CD14-positive monocyte (primary cell): Measurements from ENCODE around the gene BTD. TPM values are rescaled to one million over a fixed set of nuclear protein-coding genes. Genes with fewer than 3 reads are reported as not detected.
A peak's percentile ranks its signal among the peaks of the same experiment; 100 is the strongest.

Source experiments
- DNase-seq, 3 donors: peaks; one replicate each; pipeline ENCODE4 v3.0.0-alpha.2; 2011 to 2022
- H2AFZ ChIP-seq: 2 replicates; pipeline ENCODE4 v1.6.0; 2012; ENCODE audit warnings: mild to moderate bottlenecking, low read depth, low read length, inconsistent platforms; ENCODE audit not compliant: insufficient read depth, poor library complexity, severe bottlenecking
- H3K27ac ChIP-seq, 2 donors: 1 replicate in 1 of 2; 2 replicates in 1 of 2; pipeline ENCODE4 v1.5.1; 2012 to 2013; ENCODE audit warnings: low read length in 2 of 2, control low read depth in 1 of 2, inconsistent platforms in 1 of 2, low read depth in 1 of 2, mild to moderate bottlenecking in 1 of 2
- H3K27me3 ChIP-seq, 2 donors: one replicate each; pipeline versions ENCODE4 v1.6.0 to v1.6.1; 2011 to 2013; ENCODE audit warnings: low read length in 2 of 2; ENCODE audit not compliant: control insufficient read depth in 2 of 2, insufficient read depth in 2 of 2
- H3K36me3 ChIP-seq, 2 donors: replicated peaks in 1 of 2; 1 replicate in 1 of 2; 2 replicates in 1 of 2; pipeline versions ENCODE4 v1.5.1 to v1.6.1; 2012 to 2013; ENCODE audit warnings: low read length in 2 of 2, control low read depth in 1 of 2, inconsistent platforms in 1 of 2, mild to moderate bottlenecking in 1 of 2; ENCODE audit not compliant: insufficient read depth in 2 of 2, control insufficient read depth in 1 of 2
- H3K4me1 ChIP-seq, 2 donors: 1 replicate in 1 of 2; 2 replicates in 1 of 2; pipeline versions ENCODE4 v1.5.1 to v1.6.1; 2012 to 2013; ENCODE audit warnings: low read length in 2 of 2, control low read depth in 1 of 2, inconsistent platforms in 1 of 2, mild to moderate bottlenecking in 1 of 2, moderate library complexity in 1 of 2; ENCODE audit not compliant: insufficient read depth in 2 of 2, control insufficient read depth in 1 of 2
- H3K4me2 ChIP-seq: replicated peaks from 2 replicates; pipeline ENCODE3; 2012; ENCODE audit warnings: low read length, moderate library complexity, mild to moderate bottlenecking; ENCODE audit not compliant: poor library complexity, severe bottlenecking; ENCODE audit errors: extremely low read depth
- H3K4me3 ChIP-seq, 3 experiments: fragments of 200-600 bp in 1 of 3; sonication (generic) in 1 of 3; replicated peaks in 1 of 3; 1 replicate in 2 of 3; 2 replicates in 1 of 3; pipeline ENCODE4 v1.5.1; 2011 to 2013; ENCODE audit warnings: low read length in 3 of 3, mild to moderate bottlenecking in 3 of 3, control low read depth in 2 of 3, low read depth in 2 of 3, inconsistent platforms in 1 of 3, moderate library complexity in 1 of 3
- H3K79me2 ChIP-seq: 2 replicates; pipeline ENCODE4 v1.6.0; 2012; ENCODE audit warnings: mild to moderate bottlenecking, control low read depth, inconsistent platforms, low read length, moderate library complexity; ENCODE audit not compliant: insufficient read depth
- H3K9ac ChIP-seq: 2 replicates; pipeline ENCODE4 v1.6.0; 2017; ENCODE audit warnings: low read length, mild to moderate bottlenecking; ENCODE audit not compliant: insufficient read depth, poor library complexity, severe bottlenecking
- H3K9me3 ChIP-seq, 2 donors: replicated peaks in 1 of 2; 1 replicate in 1 of 2; 2 replicates in 1 of 2; pipeline versions ENCODE4 v1.5.1 to v1.6.1; 2012 to 2013; ENCODE audit warnings: low read length in 2 of 2, control low read depth in 1 of 2; ENCODE audit not compliant: control insufficient read depth in 1 of 2, insufficient read depth in 1 of 2
- H4K20me1 ChIP-seq: 2 replicates; pipeline ENCODE4 v1.6.0; 2012; ENCODE audit warnings: mild to moderate bottlenecking, low read length, control low read depth, moderate library complexity; ENCODE audit not compliant: insufficient read depth
- H3K27ac Mint-ChIP-seq, 7 donors: one replicate each; pipeline ENCODE4 v1.8.0; 2020; ENCODE audit warnings: mild to moderate bottlenecking in 7 of 7, mixed read lengths in 7 of 7, moderate library complexity in 6 of 7, inconsistent platforms in 2 of 7
- H3K27me3 Mint-ChIP-seq, 3 donors: one replicate each; pipeline ENCODE4 v1.8.0; 2021 to 2022; ENCODE audit warnings: low read depth in 3 of 3, mild to moderate bottlenecking in 3 of 3, mixed read lengths in 3 of 3, moderate library complexity in 3 of 3, inconsistent platforms in 1 of 3
- H3K36me3 Mint-ChIP-seq, 2 donors: one replicate each; pipeline ENCODE4 v1.8.0; 2020; ENCODE audit warnings: mixed read lengths in 2 of 2, inconsistent platforms in 1 of 2, mild to moderate bottlenecking in 1 of 2
- H3K4me1 Mint-ChIP-seq: one replicate; pipeline ENCODE4 v1.8.0; 2020; ENCODE audit warnings: mild to moderate bottlenecking, mixed read lengths
- H3K4me3 Mint-ChIP-seq, 2 donors: one replicate each; pipeline ENCODE4 v1.8.0; 2020; ENCODE audit warnings: mild to moderate bottlenecking in 2 of 2, mixed read lengths in 2 of 2, moderate library complexity in 1 of 2
- H3K9me3 Mint-ChIP-seq, 7 donors: one replicate each; pipeline ENCODE4 v1.8.0; 2020 to 2022; ENCODE audit warnings: mixed read lengths in 7 of 7, mild to moderate bottlenecking in 6 of 7, moderate library complexity in 6 of 7, inconsistent platforms in 2 of 7
- WGBS: methylation state at CpG from one replicate; pipeline ENCODE4 v1.1.5; 2013; ENCODE audit warnings: missing lambda C conversion rate; ENCODE audit not compliant: insufficient coverage; 5-methylcytosine and 5-hydroxymethylcytosine counted together
- intact Hi-C, 2 donors: fragments of 100-400 bp; cut with micrococcal nuclease; formaldehyde crosslinking; loops; one replicate each; pipeline versions ENCODE4 v1.15.0 to v1.15.1; 2023
- polyA plus RNA-seq, 3 donors: library from polyadenylated mRNA; depleted of rRNA in 1 of 3; unstranded in 2 of 3; stranded (reverse) in 1 of 3; fragments of 300-500 nt in 2 of 3; fragments of >200 nt in 1 of 3; fragmentation: Illumina TruSeq in 2 of 3; gene quantifications; 1 replicate in 2 of 3; 2 replicates in 1 of 3; pipeline ENCODE4 v1.2.3, GENCODE V29; 2012 to 2021
- TF ChIP-seq, protein P1 (sequence below): fragments of 200-600 bp; IDR thresholded peaks from one replicate; pipeline ENCODE4 v1.8.0; 2022; ENCODE audit warnings: antibody characterized with exemption, mild to moderate bottlenecking

The BTD gene
- polyA plus RNA-seq, 3 donors = 13.2 to 24.0 (median 19.3) TPM

DNA sequence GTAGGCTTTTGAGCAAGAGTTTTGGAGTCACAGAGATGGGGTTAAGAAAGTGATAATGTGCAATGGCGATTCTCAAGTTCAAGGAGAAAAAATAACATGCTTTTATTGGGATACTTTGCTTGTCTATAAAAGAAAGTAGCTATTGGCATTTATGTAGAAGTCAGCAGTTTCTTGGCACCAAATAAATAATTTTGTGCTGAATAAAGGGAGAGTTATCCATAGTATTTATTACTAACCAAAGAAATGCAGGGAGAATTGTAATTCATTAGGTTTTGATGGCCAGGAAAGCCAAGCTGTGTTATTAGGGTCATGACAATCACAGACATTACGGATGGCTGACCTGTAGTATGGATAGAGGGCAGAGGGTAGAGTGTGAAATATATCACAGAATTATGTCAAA is 33.1 kb downstream of the BTD start:
- no peak overlapping the region for H3K4me2 ChIP-seq
- no peaks in the 10 kb centered on the region for H3K36me3 ChIP-seq
- no peak overlapping the region for H3K4me3 ChIP-seq
- H3K27ac Mint-ChIP-seq = no peak overlapping the region
- H4K20me1 ChIP-seq = no peaks in the 10 kb centered on the region
- H2AFZ ChIP-seq = no peak overlapping the region
- H3K4me3 Mint-ChIP-seq = no peak overlapping the region
- H3K27me3 ChIP-seq = no peaks in the 10 kb centered on the region
- no peaks in the 10 kb centered on the region for H3K9me3 ChIP-seq
- H3K36me3 Mint-ChIP-seq = peaks cover 10 to 19% of the 10 kb centered on the region in 2 donors
- peaks cover 30% of the 10 kb centered on the region for H3K4me1 Mint-ChIP-seq
- TF ChIP-seq, protein P1, sequence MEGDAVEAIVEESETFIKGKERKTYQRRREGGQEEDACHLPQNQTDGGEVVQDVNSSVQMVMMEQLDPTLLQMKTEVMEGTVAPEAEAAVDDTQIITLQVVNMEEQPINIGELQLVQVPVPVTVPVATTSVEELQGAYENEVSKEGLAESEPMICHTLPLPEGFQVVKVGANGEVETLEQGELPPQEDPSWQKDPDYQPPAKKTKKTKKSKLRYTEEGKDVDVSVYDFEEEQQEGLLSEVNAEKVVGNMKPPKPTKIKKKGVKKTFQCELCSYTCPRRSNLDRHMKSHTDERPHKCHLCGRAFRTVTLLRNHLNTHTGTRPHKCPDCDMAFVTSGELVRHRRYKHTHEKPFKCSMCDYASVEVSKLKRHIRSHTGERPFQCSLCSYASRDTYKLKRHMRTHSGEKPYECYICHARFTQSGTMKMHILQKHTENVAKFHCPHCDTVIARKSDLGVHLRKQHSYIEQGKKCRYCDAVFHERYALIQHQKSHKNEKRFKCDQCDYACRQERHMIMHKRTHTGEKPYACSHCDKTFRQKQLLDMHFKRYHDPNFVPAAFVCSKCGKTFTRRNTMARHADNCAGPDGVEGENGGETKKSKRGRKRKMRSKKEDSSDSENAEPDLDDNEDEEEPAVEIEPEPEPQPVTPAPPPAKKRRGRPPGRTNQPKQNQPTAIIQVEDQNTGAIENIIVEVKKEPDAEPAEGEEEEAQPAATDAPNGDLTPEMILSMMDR = no peak
- no peak for DNase-seq
- no peak overlapping the region for H3K27ac ChIP-seq
- H3K9me3 Mint-ChIP-seq = no peaks in the 10 kb centered on the region
- WGBS = 100% methylated on average over 1 of the region's 2 CpGs
- intact Hi-C loops = loop anchor here (5.0 to 10.0 kb wide), 2 partner anchors 50 to 178 kb away; no protein-coding TSS in a partner anchor
- H3K27me3 Mint-ChIP-seq = peaks cover 0 to 2% (median 2%) of the 10 kb centered on the region in 3 donors
- H3K79me2 ChIP-seq = no peaks in the 10 kb centered on the region
- H3K4me1 ChIP-seq = peaks cover 12 to 17% of the 10 kb centered on the region in 2 donors
- no peak overlapping the region for H3K9ac ChIP-seq

DNA sequence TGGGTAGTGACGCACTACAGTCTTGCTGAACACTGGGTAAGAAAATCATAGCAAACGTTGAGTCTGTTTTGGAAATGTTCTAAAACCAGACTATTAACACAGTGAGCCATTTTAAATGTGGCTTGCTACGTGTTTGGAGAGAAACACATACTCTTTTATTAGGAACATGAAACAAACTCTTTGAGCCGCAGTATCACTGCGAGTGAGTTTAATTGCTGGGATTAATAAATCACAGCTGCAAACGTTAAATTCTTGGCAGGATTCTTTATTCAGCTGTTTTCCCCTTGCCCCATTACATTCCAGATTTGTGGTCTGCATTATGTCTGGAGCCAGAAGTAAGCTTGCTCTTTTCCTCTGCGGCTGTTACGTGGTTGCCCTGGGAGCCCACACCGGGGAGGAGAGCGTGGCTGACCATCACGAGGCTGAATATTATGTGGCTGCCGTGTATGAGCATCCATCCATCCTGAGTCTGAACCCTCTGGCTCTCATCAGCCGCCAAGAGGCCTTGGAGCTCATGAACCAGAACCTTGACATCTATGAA is 33.6 kb downstream of the BTD start:
- Mint-ChIP-seq H3K4me3 (no peak overlapping the region), H3K4me1 (peaks cover 28% of the 10 kb centered on the region), H3K27me3 (peaks cover 0 to 2% (median 2%) of the 10 kb centered on the region in 3 donors), H3K9me3 (no peaks in the 10 kb centered on the region), H3K36me3 (peaks cover 10 to 19% of the 10 kb centered on the region in 2 donors), H3K27ac (peak overlapping the region in 6 of 7 donors; percentile 81 to 98 (median 93))
- H3K9me3 ChIP-seq = no peaks in the 10 kb centered on the region
- peak overlapping the region in 1 of 2 donors; percentile 87 for H3K27ac ChIP-seq
- H3K27me3 ChIP-seq = no peaks in the 10 kb centered on the region
- H3K36me3 ChIP-seq = no peaks in the 10 kb centered on the region
- intact Hi-C loops = loop anchor here in 1 of 2 donors (10.0 kb wide), 1 partner anchor 50 kb away; no protein-coding TSS in a partner anchor
- H3K4me1 ChIP-seq = peaks cover 12 to 16% of the 10 kb centered on the region in 2 donors
- H3K4me3 ChIP-seq = no peak overlapping the region
- no peaks in the 10 kb centered on the region for H4K20me1 ChIP-seq
- no peak overlapping the region for H3K4me2 ChIP-seq
- no peak overlapping the region for H2AFZ ChIP-seq
- H3K79me2 ChIP-seq = no peaks in the 10 kb centered on the region
- TF ChIP-seq, protein P1 = no peak
- WGBS = 96% methylated on average over 9 of the region's 13 CpGs
- DNase-seq = no peak
- no peak overlapping the region for H3K9ac ChIP-seq
